ENCODE data around the gene PHAF1.

GRCh38 chr16:67151431-67152097 lies 41.8 kb downstream of the PHAF1 start:
- TF ChIP-seq CTCF (conservative IDR thresholded peaks at IDR 0.05 in 1 of 2, IDR thresholded peaks at IDR 0.05 in 1 of 2; ENCODE audit: extremely low read depth in 1 of 2, insufficient read depth in 1 of 2, low read depth in 1 of 2, low read length in 2 of 2), result peak in 1 of 2 donors; percentile 1
- TF ChIP-seq EZH2 (IDR thresholded peaks at IDR 0.05; ENCODE audit: borderline replicate concordance, low read length), result no peak
